DOHH2 (cell line): ENCODE data around the gene ERI3.

Source experiments
- H3F3A ChIP-seq: fragments of 200-600 bp; sonication (generic), shearing (Covaris generic); 2 replicates; pipeline ENCODE4 v1.6.0; 2016; ENCODE audit warnings: antibody characterized with exemption, mild to moderate bottlenecking; ENCODE audit not compliant: control insufficient read depth, insufficient read depth
- H3K27ac ChIP-seq: fragments of 200-600 bp; sonication (generic); 2 replicates; pipeline ENCODE4 v1.5.1; 2014; ENCODE audit warnings: low read depth, mild to moderate bottlenecking, low read length, moderate library complexity
- H3K27me3 ChIP-seq: fragments of 200-600 bp; sonication (generic); 2 replicates; pipeline ENCODE4 v1.6.1; 2014; ENCODE audit warnings: mild to moderate bottlenecking, low read length, mixed read lengths; ENCODE audit not compliant: control insufficient read depth
- H3K36me3 ChIP-seq: fragments of 200-600 bp; sonication (generic); 2 replicates; pipeline ENCODE4 v1.6.1; 2014; ENCODE audit warnings: mild to moderate bottlenecking, low read length, moderate library complexity, mixed read lengths; ENCODE audit not compliant: control insufficient read depth
- H3K4me1 ChIP-seq: fragments of 200-600 bp; sonication (generic); 2 replicates; pipeline ENCODE4 v1.6.1; 2014; ENCODE audit warnings: mild to moderate bottlenecking, low read length, mixed read lengths; ENCODE audit not compliant: control insufficient read depth
- H3K4me2 ChIP-seq: fragments of 200-600 bp; sonication (generic); 2 replicates; pipeline ENCODE4 v1.6.0; 2014; ENCODE audit warnings: mild to moderate bottlenecking, low read length, moderate library complexity
- H3K4me3 ChIP-seq: fragments of 200-600 bp; sonication (generic); 2 replicates; pipeline ENCODE4 v1.5.1; 2014; ENCODE audit warnings: mild to moderate bottlenecking, low read length, mixed read lengths
- H3K79me2 ChIP-seq: fragments of 200-600 bp; sonication (generic); 2 replicates; pipeline ENCODE4 v1.6.1; 2014; ENCODE audit warnings: mild to moderate bottlenecking, low read length, mixed read lengths; ENCODE audit not compliant: control insufficient read depth
- H3K9me2 ChIP-seq: fragments of 200-600 bp; sonication (generic); replicated peaks from 2 replicates; pipeline ENCODE4 v1.6.1; 2014; ENCODE audit warnings: mild to moderate bottlenecking, low read length, mixed read lengths; ENCODE audit not compliant: control insufficient read depth
- H3K9me3 ChIP-seq: fragments of 200-600 bp; sonication (generic); 2 replicates; pipeline ENCODE4 v1.6.1; 2014; ENCODE audit warnings: antibody characterized with exemption, low read length, mixed read lengths; ENCODE audit not compliant: control insufficient read depth, insufficient read depth
- H4K20me1 ChIP-seq: fragments of 200-600 bp; sonication (generic); 2 replicates; pipeline ENCODE4 v1.6.0; 2014; ENCODE audit warnings: low read depth, mild to moderate bottlenecking, antibody characterized with exemption, low read length, moderate library complexity; ENCODE audit not compliant: control insufficient read depth, insufficient read depth
- CTCF ChIP-seq: fragments of 200-600 bp; sonication (generic); IDR thresholded peaks from one replicate; pipeline ENCODE4 v1.5.1; 2014; ENCODE audit warnings: antibody characterized with exemption, mild to moderate bottlenecking, low read depth, low read length; ENCODE audit not compliant: poor library complexity, severe bottlenecking
- EZH2phosphoT487 ChIP-seq: fragments of 200-600 bp; sonication (generic); IDR thresholded peaks from 2 replicates; pipeline ENCODE4 v1.6.1; 2017; ENCODE audit warnings: borderline replicate concordance, mild to moderate bottlenecking, antibody characterized with exemption, low read length, moderate library complexity, mixed read lengths

Gene ERI3

GRCh38 chr1:44333376-44333775 is 21.7 kb downstream of the ERI3 start:
- H3K79me2 ChIP-seq = no peaks in the 10 kb centered on the region; the same call in 1 of the 2 replicates
- H3F3A ChIP-seq = no peaks in the 10 kb centered on the region
- H3K27ac ChIP-seq = no peak overlapping the region
- no peak overlapping the region for H3K4me2 ChIP-seq
- H4K20me1 ChIP-seq = no peaks in the 10 kb centered on the region
- H3K9me2 ChIP-seq = no peaks in the 10 kb centered on the region
- no peaks in the 10 kb centered on the region for H3K27me3 ChIP-seq
- no peak overlapping the region for H3K4me3 ChIP-seq
- no peaks in the 10 kb centered on the region for H3K9me3 ChIP-seq
- peaks cover 52% of the 10 kb centered on the region for H3K36me3 ChIP-seq
- no peaks in the 10 kb centered on the region for H3K4me1 ChIP-seq
- TF ChIP-seq EZH2phosphoT487 (no peak), CTCF (no peak)

DNA sequence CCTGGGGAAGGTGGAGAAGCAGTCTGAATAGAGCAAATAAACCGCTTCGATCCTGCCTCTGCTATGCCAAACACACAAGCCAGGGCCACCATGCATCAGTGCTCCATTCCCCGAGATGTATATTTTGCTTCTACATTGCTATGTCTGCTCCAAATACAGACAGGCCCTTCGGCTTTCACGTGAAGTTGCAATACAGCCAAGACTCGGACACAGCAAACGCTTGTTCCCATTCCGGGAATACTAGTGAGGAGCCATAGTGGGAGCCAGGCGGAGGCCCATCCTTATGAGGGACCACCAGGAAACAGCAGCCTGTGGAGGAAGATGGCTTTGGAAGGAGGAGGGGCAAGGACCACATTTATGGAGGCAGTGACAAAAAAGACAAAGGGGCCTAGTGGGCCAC is 22.6 kb downstream of the ERI3 start:
- Histone ChIP-seq H3K27me3 (no peaks in the 10 kb centered on the region), H3K4me3 (no peak overlapping the region), H3K79me2 (peaks cover 1% of the 10 kb centered on the region), H3K4me1 (no peaks in the 10 kb centered on the region), H3K4me2 (no peak overlapping the region), H3K27ac (no peak overlapping the region), H4K20me1 (no peaks in the 10 kb centered on the region), H3K9me3 (no peaks in the 10 kb centered on the region), H3K36me3 (peaks cover 45% of the 10 kb centered on the region), H3K9me2 (no peaks in the 10 kb centered on the region), H3F3A (no peaks in the 10 kb centered on the region)
- no peak for TF ChIP-seq CTCF
- TF ChIP-seq EZH2phosphoT487 = no peak

DNA sequence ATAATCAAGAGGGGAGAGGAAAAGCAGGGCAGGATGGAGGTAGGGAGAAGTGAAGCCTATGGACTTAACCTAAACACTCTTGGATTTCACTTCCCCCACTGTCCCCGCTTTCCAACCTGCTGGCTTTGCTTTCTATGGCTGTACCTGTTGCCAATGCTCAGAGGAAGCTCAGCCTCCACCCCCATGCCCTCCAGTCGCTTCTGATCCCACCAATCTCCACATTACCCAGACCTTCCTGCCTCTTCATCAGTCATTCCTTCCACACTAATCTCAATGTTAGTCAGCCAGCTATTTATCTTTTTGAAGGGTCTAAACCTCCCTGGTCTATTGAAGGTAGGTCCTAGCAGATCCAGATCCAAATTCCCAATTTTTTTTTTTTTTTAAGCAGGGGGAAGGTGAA is 24.1 kb downstream of the ERI3 start:
- Histone ChIP-seq H3K79me2 (peaks cover 3% of the 10 kb centered on the region), H3K27me3 (no peaks in the 10 kb centered on the region), H3K27ac (no peak overlapping the region), H3K4me2 (no peak overlapping the region), H4K20me1 (no peaks in the 10 kb centered on the region), H3K9me2 (no peaks in the 10 kb centered on the region), H3F3A (no peaks in the 10 kb centered on the region), H3K4me1 (no peaks in the 10 kb centered on the region), H3K4me3 (no peak overlapping the region), H3K36me3 (peaks cover 31% of the 10 kb centered on the region), H3K9me3 (no peaks in the 10 kb centered on the region)
- no peak for TF ChIP-seq CTCF
- TF ChIP-seq EZH2phosphoT487 = no peak
